Mesenchymal stem cell (in vitro differentiated cells and primary cell): Measurements from ENCODE around the gene ZYX.
"Not testable (repeated sequence)": the region's sequence is repeated elsewhere in the genome, so short reads cannot be mapped to it uniquely, and the experiment has no call there.

Experiments
- DNase-seq: peaks from one replicate; pipeline ENCODE4 v3.0.0-alpha.2; 2013
- H2AFZ ChIP-seq: one replicate; pipeline ENCODE4 v1.6.1; 2013; ENCODE audit warnings: low read depth, mild to moderate bottlenecking, control low read depth, inconsistent platforms, low read length, moderate library complexity
- H2AK5ac ChIP-seq: 2 replicates; pipeline ENCODE4 v1.6.1; 2013; ENCODE audit warnings: low read length, moderate library complexity, mild to moderate bottlenecking, inconsistent platforms; ENCODE audit not compliant: severe bottlenecking
- H2BK120ac ChIP-seq: one replicate; pipeline ENCODE4 v1.6.1; 2013; ENCODE audit warnings: low read depth, mild to moderate bottlenecking, inconsistent platforms, low read length, moderate library complexity
- H2BK12ac ChIP-seq, 2 experiments: one replicate each; pipeline ENCODE4 v1.6.1; 2013; ENCODE audit warnings: inconsistent platforms in 2 of 2, low read length in 2 of 2, mild to moderate bottlenecking in 2 of 2, moderate library complexity in 2 of 2, control low read depth in 1 of 2
- H2BK15ac ChIP-seq: one replicate; pipeline ENCODE4 v1.6.1; 2013; ENCODE audit warnings: mild to moderate bottlenecking, low read depth, inconsistent platforms; ENCODE audit not compliant: poor library complexity, severe bottlenecking
- H2BK5ac ChIP-seq: 2 replicates; pipeline ENCODE4 v1.6.1; 2013; ENCODE audit warnings: low read depth, mild to moderate bottlenecking, low read length, control low read depth, inconsistent platforms; ENCODE audit not compliant: poor library complexity, severe bottlenecking
- H3K14ac ChIP-seq, 2 experiments: one replicate each; pipeline ENCODE4 v1.6.1; 2013; ENCODE audit warnings: inconsistent platforms in 2 of 2, low read length in 2 of 2, control low read depth in 1 of 2, mild to moderate bottlenecking in 1 of 2, moderate library complexity in 1 of 2
- H3K18ac ChIP-seq, 2 experiments: one replicate each; pipeline ENCODE4 v1.6.1; 2013; ENCODE audit warnings: inconsistent platforms in 2 of 2, low read length in 2 of 2, control low read depth in 1 of 2, low read depth in 1 of 2, mild to moderate bottlenecking in 1 of 2
- H3K23ac ChIP-seq, 2 experiments: one replicate each; pipeline ENCODE4 v1.6.1; 2013; ENCODE audit warnings: inconsistent platforms in 2 of 2, low read length in 2 of 2, mild to moderate bottlenecking in 2 of 2, moderate library complexity in 2 of 2, control low read depth in 1 of 2
- H3K27ac ChIP-seq: 2 replicates; pipeline ENCODE4 v1.5.1; 2013; ENCODE audit warnings: mild to moderate bottlenecking, moderate library complexity, low read length, control low read depth, inconsistent platforms; ENCODE audit not compliant: poor library complexity, severe bottlenecking
- H3K27me3 ChIP-seq, 2 experiments: 2 replicates each; pipeline versions ENCODE4 v1.6.1 to v1.7.0; 2013; ENCODE audit warnings: low read length in 2 of 2, mild to moderate bottlenecking in 2 of 2, moderate library complexity in 2 of 2, control low read depth in 1 of 2, inconsistent platforms in 1 of 2; ENCODE audit not compliant: control insufficient read depth in 1 of 2, insufficient read depth in 1 of 2
- H3K36me3 ChIP-seq, 2 experiments: 2 replicates each; pipeline versions ENCODE4 v1.6.1 to v1.7.0; 2013; ENCODE audit warnings: low read length in 2 of 2, control low read depth in 1 of 2, inconsistent platforms in 1 of 2, low read depth in 1 of 2, mild to moderate bottlenecking in 1 of 2; ENCODE audit not compliant: insufficient read depth in 2 of 2, control insufficient read depth in 1 of 2
- H3K4ac ChIP-seq, 2 experiments: one replicate each; pipeline ENCODE4 v1.6.1; 2013; ENCODE audit warnings: inconsistent platforms in 2 of 2, low read length in 2 of 2, mild to moderate bottlenecking in 2 of 2, moderate library complexity in 2 of 2, control low read depth in 1 of 2, low read depth in 1 of 2
- H3K4me1 ChIP-seq: 2 replicates; pipeline ENCODE4 v1.6.1; 2013; ENCODE audit warnings: low read depth, low read length, control low read depth; ENCODE audit not compliant: control insufficient read depth, insufficient read depth
- H3K4me2 ChIP-seq: 2 replicates; pipeline ENCODE4 v1.6.1; 2013; ENCODE audit warnings: low read length, mild to moderate bottlenecking, inconsistent platforms; ENCODE audit not compliant: poor library complexity, severe bottlenecking
- H3K4me3 ChIP-seq, 2 experiments: 2 replicates each; pipeline versions ENCODE4 v1.5.1 to v1.7.0; 2013; ENCODE audit warnings: low read length in 2 of 2, mild to moderate bottlenecking in 2 of 2, control low read depth in 1 of 2, low read depth in 1 of 2; ENCODE audit not compliant: insufficient read depth in 1 of 2
- H3K79me1 ChIP-seq: replicated peaks from 2 replicates; pipeline ENCODE4 v1.6.1; 2013; ENCODE audit warnings: mild to moderate bottlenecking, control low read depth, low read length, inconsistent platforms; ENCODE audit not compliant: poor library complexity, severe bottlenecking
- H3K9ac ChIP-seq: 2 replicates; pipeline ENCODE4 v1.7.0; 2013; ENCODE audit warnings: mild to moderate bottlenecking, low read length, moderate library complexity
- H3K9me3 ChIP-seq: 2 replicates; pipeline ENCODE4 v1.7.0; 2013; ENCODE audit warnings: mild to moderate bottlenecking, low read length; ENCODE audit not compliant: control insufficient read depth
- H4K8ac ChIP-seq: one replicate; pipeline ENCODE4 v1.6.1; 2013; ENCODE audit warnings: inconsistent platforms, mild to moderate bottlenecking, low read length, moderate library complexity
- H4K91ac ChIP-seq: one replicate; pipeline ENCODE4 v1.6.1; 2013; ENCODE audit warnings: mild to moderate bottlenecking, low read length, inconsistent platforms
- WGBS: methylation state at CpG from one replicate; pipeline ENCODE4 v1.1.7; 2013; ENCODE audit warnings: mixed read lengths; 5-methylcytosine and 5-hydroxymethylcytosine counted together

Gene ZYX

GRCh38 chr7:143399151-143399550 is 18.0 kb downstream of the ZYX start:
- Histone ChIP-seq H4K8ac (no peak overlapping the region), H3K4me2 (no peak overlapping the region), H3K9me3 (no peaks in the 10 kb centered on the region), H3K23ac (no peak overlapping the region), H4K91ac (no peak overlapping the region), H2AK5ac (no peak overlapping the region), H2BK15ac (no peak overlapping the region), H3K14ac (no peak overlapping the region), H3K4me3 (no peak overlapping the region), H2BK12ac (no peak overlapping the region), H3K18ac (no peak overlapping the region), H2BK120ac (no peak overlapping the region), H3K36me3 (no peaks in the 10 kb centered on the region), H3K4ac (no peak overlapping the region), H2BK5ac (no peak overlapping the region), H3K27me3 (peaks cover 0 to 6% of the 10 kb centered on the region in 2 experiments), H3K27ac (no peak overlapping the region), H3K79me1 (no peaks in the 10 kb centered on the region), H3K4me1 (no peaks in the 10 kb centered on the region), H2AFZ (no peak overlapping the region), H3K9ac (no peak overlapping the region)
- 86% methylated on average over 8 of the region's 8 CpGs for WGBS
- DNase-seq: no peak

- Histone ChIP-seq H3K4me2 (no peak overlapping the region), H2BK5ac (no peak overlapping the region), H3K4ac (no peak overlapping the region), H3K9ac (no peak overlapping the region), H4K8ac (peak overlapping the region; percentile 12), H3K23ac (no peak overlapping the region), H4K91ac (no peak overlapping the region), H3K4me1 (no peaks in the 10 kb centered on the region), H3K18ac (no peak overlapping the region), H2BK12ac (no peak overlapping the region), H2BK15ac (no peak overlapping the region), H3K27ac (no peak overlapping the region), H2BK120ac (no peak overlapping the region), H3K9me3 (no peaks in the 10 kb centered on the region), H3K14ac (no peak overlapping the region), H3K4me3 (no peak overlapping the region), H3K36me3 (no peaks in the 10 kb centered on the region), H3K79me1 (no peaks in the 10 kb centered on the region), H2AFZ (no peak overlapping the region), H2AK5ac (no peak overlapping the region), H3K27me3 (peaks cover 0 to 6% of the 10 kb centered on the region in 2 experiments)
- WGBS: 95% methylated on average over 16 of the region's 20 CpGs
- no peak for DNase-seq
Observed at GRCh38 chr7:143399642-143400041, 18.5 kb downstream of the ZYX start.

- H2AK5ac ChIP-seq: no peak overlapping the region
- H3K9ac ChIP-seq: no peak overlapping the region
- H3K18ac ChIP-seq: no peak overlapping the region
- H3K27me3 ChIP-seq: peaks cover 0 to 20% of the 10 kb centered on the region in 2 experiments
- no peak overlapping the region for H2AFZ ChIP-seq
- no peak overlapping the region for H2BK120ac ChIP-seq
- H2BK15ac ChIP-seq: no peak overlapping the region
- H3K4ac ChIP-seq: no peak overlapping the region
- H3K4me3 ChIP-seq: no peak overlapping the region
- H3K4me1 ChIP-seq: no peaks in the 10 kb centered on the region
- no peak overlapping the region for H4K8ac ChIP-seq
- no peaks in the 10 kb centered on the region for H3K36me3 ChIP-seq
- H3K9me3 ChIP-seq: no peaks in the 10 kb centered on the region
- no peak overlapping the region for H3K14ac ChIP-seq
- H4K91ac ChIP-seq: no peak overlapping the region
- no peak overlapping the region for H3K27ac ChIP-seq
- no peak overlapping the region for H2BK12ac ChIP-seq
- 96% methylated on average over 12 of the region's 12 CpGs for WGBS
- no peak for DNase-seq
- H3K79me1 ChIP-seq: no peaks in the 10 kb centered on the region
- no peak overlapping the region for H2BK5ac ChIP-seq
- no peak overlapping the region for H3K23ac ChIP-seq
- no peak overlapping the region for H3K4me2 ChIP-seq
Observed at GRCh38 chr7:143401265-143401664, 20.1 kb downstream of the ZYX start.

DNA sequence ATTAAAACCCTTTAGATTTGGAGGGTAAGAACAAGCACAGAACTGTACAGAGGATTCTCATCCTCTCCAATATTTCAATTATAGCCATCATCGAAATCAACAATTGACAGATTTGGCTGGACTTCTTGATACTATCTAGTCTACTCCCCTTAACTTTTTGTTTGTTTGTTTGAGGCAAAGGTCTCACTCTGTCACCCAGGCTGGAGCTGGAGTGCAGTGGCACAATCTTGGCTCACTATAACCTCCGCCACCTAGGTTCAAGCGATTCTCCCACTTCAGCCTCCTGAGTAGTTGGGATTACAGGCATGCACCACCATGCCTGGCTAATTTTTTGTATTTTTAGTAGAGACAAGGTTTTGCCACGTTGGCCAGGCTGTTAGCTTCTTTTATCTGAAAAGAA is 21.1 kb downstream of the ZYX start:
- H3K9me3 ChIP-seq, H3K36me3 ChIP-seq, H3K18ac ChIP-seq, H3K9ac ChIP-seq, H3K14ac ChIP-seq, H4K8ac ChIP-seq, H2BK15ac ChIP-seq, H3K4me1 ChIP-seq, H4K91ac ChIP-seq, H2AFZ ChIP-seq, H2BK120ac ChIP-seq, H3K23ac ChIP-seq, H3K27ac ChIP-seq, H3K4me3 ChIP-seq, H2BK5ac ChIP-seq, H2AK5ac ChIP-seq, DNase-seq, H3K79me1 ChIP-seq, H3K4ac ChIP-seq, H3K4me2 ChIP-seq, H2BK12ac ChIP-seq: not testable (repeated sequence)
- 97% methylated on average over 3 of the region's 4 CpGs for WGBS
- peaks cover 0 to 27% of the 10 kb centered on the region in 2 experiments for H3K27me3 ChIP-seq
